Endodermal cell (in vitro differentiated cells): ENCODE results near the gene PFDN2. TPM values are rescaled to one million over a fixed set of nuclear protein-coding genes. Genes with fewer than 3 reads are reported as not detected.

ENCODE experiments used
- DNase-seq: peaks from one replicate; pipeline ENCODE4 v3.0.0-alpha.2; 2017
- H3K27ac ChIP-seq: 2 replicates; pipeline ENCODE4 v1.5.1; 2013; ENCODE audit warnings: mild to moderate bottlenecking, low read depth, low read length, moderate library complexity
- H3K27me3 ChIP-seq: 2 replicates; pipeline ENCODE4 v1.6.1; 2013; ENCODE audit warnings: mild to moderate bottlenecking, low read length, moderate library complexity; ENCODE audit not compliant: insufficient read depth, control insufficient read depth, poor library complexity, severe bottlenecking
- H3K36me3 ChIP-seq: 2 replicates; pipeline ENCODE4 v1.7.0; 2013; ENCODE audit warnings: mild to moderate bottlenecking, low read length, moderate library complexity; ENCODE audit not compliant: control insufficient read depth, insufficient read depth
- H3K4me1 ChIP-seq: one replicate; pipeline ENCODE4 v1.7.0; 2013; ENCODE audit warnings: low read length; ENCODE audit not compliant: control insufficient read depth, insufficient read depth
- H3K4me3 ChIP-seq: 2 replicates; pipeline ENCODE4 v1.5.1; 2013; ENCODE audit warnings: mild to moderate bottlenecking, low read length, moderate library complexity
- H3K9ac ChIP-seq: 2 replicates; pipeline ENCODE4 v1.6.1; 2013; ENCODE audit warnings: mild to moderate bottlenecking, low read length, moderate library complexity; ENCODE audit not compliant: poor library complexity, severe bottlenecking; ENCODE audit errors: extremely low read depth
- H3K9me3 ChIP-seq: 2 replicates; pipeline ENCODE4 v1.6.1; 2013; ENCODE audit warnings: mild to moderate bottlenecking, low read length, moderate library complexity; ENCODE audit not compliant: control insufficient read depth
- H3K27ac Mint-ChIP-seq: 2 replicates; pipeline ENCODE4 v1.8.0; 2020; ENCODE audit warnings: mixed read lengths
- H3K27me3 Mint-ChIP-seq: 2 replicates; pipeline ENCODE4 v1.8.0; 2021; ENCODE audit warnings: mild to moderate bottlenecking, mixed read lengths; ENCODE audit not compliant: insufficient read depth
- H3K36me3 Mint-ChIP-seq: 2 replicates; pipeline ENCODE4 v1.8.0; 2020; ENCODE audit warnings: low read depth, mixed read lengths
- H3K4me1 Mint-ChIP-seq: 2 replicates; pipeline ENCODE4 v1.8.0; 2020; ENCODE audit warnings: mixed read lengths
- H3K4me3 Mint-ChIP-seq: 2 replicates; pipeline ENCODE4 v1.8.0; 2020; ENCODE audit warnings: mild to moderate bottlenecking, moderate library complexity, mixed read lengths
- H3K9me3 Mint-ChIP-seq: 2 replicates; pipeline ENCODE4 v1.8.0; 2020; ENCODE audit warnings: mild to moderate bottlenecking, mixed read lengths
- CTCF ChIP-seq: fragments of 200-600 bp; sonication (generic); conservative IDR thresholded peaks from 2 replicates; pipeline ENCODE4 v1.5.0; 2021; ENCODE audit warnings: antibody characterized with exemption, mild to moderate bottlenecking
- WGBS, 2 experiments: methylation state at CpG; one replicate each; pipeline versions ENCODE4 v1.1.5 to v1.1.7; 2013; ENCODE audit warnings: missing lambda C conversion rate in 2 of 2, mixed read lengths in 1 of 2; ENCODE audit not compliant: insufficient coverage in 1 of 2, insufficient read length in 1 of 2; 5-methylcytosine and 5-hydroxymethylcytosine counted together
- total RNA-seq, 2 donors: library from RNA; stranded (reverse); fragmentation: NEBNext Ultra II Directional in 1 of 2; extraction: Animal tissue kit (Norgen Biotek cat#: 25700) in 1 of 2; gene quantifications; 2 replicates in 1 of 2; 3 replicates in 1 of 2; pipeline ENCODE4 v1.2.1, GENCODE V29; 2021

Gene PFDN2
- total RNA-seq, 2 donors from 2014 or later: 62.9 to 95.7 TPM

- Histone ChIP-seq H3K27me3 (no peaks in the 10 kb centered on the region), H3K9ac (no peak overlapping the region), H3K4me3 (no peak overlapping the region), H3K4me1 (peaks cover 8% of the 10 kb centered on the region), H3K27ac (no peak overlapping the region), H3K36me3 (peaks cover 11% of the 10 kb centered on the region), H3K9me3 (no peaks in the 10 kb centered on the region)
- 96% methylated on average over 2 of the region's 2 CpGs; no CpG with 5 or more reads in 1 of the 2 experiments for whole genome bisulfite sequencing, 2 experiments
- H3K9me3 Mint-ChIP-seq: no peaks in the 10 kb centered on the region
- DNase-seq: no peak
- TF ChIP-seq CTCF: no peak
- peaks cover 10% of the 10 kb centered on the region for H3K36me3 Mint-ChIP-seq
- no peaks in the 10 kb centered on the region for H3K27me3 Mint-ChIP-seq
- no peak overlapping the region for H3K4me3 Mint-ChIP-seq
- peaks cover 19% of the 10 kb centered on the region for H3K4me1 Mint-ChIP-seq
- H3K27ac Mint-ChIP-seq: no peak overlapping the region
These were observed 3.3 kb downstream of the PFDN2 start for GRCh38 chr1:161114556-161114955.

GRCh38 chr1:161113915-161114314 lies 3.9 kb downstream of the PFDN2 start:
- H3K9ac ChIP-seq: no peak overlapping the region
- Mint-ChIP-seq H3K27me3 (no peaks in the 10 kb centered on the region), H3K36me3 (peaks cover 8% of the 10 kb centered on the region), H3K4me3 (no peak overlapping the region), H3K9me3 (no peaks in the 10 kb centered on the region), H3K27ac (no peak overlapping the region), H3K4me1 (peaks cover 13% of the 10 kb centered on the region)
- no peaks in the 10 kb centered on the region for H3K9me3 ChIP-seq
- no peak overlapping the region for H3K4me3 ChIP-seq
- WGBS, 2 experiments: 98 to 100% methylated on average over 1 of the region's 1 CpG
- no peak overlapping the region for H3K27ac ChIP-seq
- H3K27me3 ChIP-seq: no peaks in the 10 kb centered on the region
- peaks cover 13% of the 10 kb centered on the region for H3K36me3 ChIP-seq
- no peak for TF ChIP-seq CTCF
- peaks cover 2% of the 10 kb centered on the region for H3K4me1 ChIP-seq
- no peak for DNase-seq

GRCh38 chr1:161111527-161111926 lies 6.3 kb downstream of the PFDN2 start:
- no peaks in the 10 kb centered on the region for H3K27me3 Mint-ChIP-seq
- TF ChIP-seq CTCF: no peak
- H3K9me3 Mint-ChIP-seq: no peaks in the 10 kb centered on the region
- DNase-seq: no peak
- no peak overlapping the region for H3K4me3 Mint-ChIP-seq
- no peak overlapping the region for H3K27ac Mint-ChIP-seq
- Histone ChIP-seq H3K27ac (no peak overlapping the region), H3K4me1 (no peaks in the 10 kb centered on the region), H3K9ac (no peak overlapping the region), H3K27me3 (no peaks in the 10 kb centered on the region), H3K36me3 (peaks cover 13% of the 10 kb centered on the region), H3K9me3 (no peaks in the 10 kb centered on the region), H3K4me3 (no peak overlapping the region)
- 96 to 100% methylated on average over 2 of the region's 2 CpGs for WGBS, 2 experiments
- H3K4me1 Mint-ChIP-seq: peaks cover 5% of the 10 kb centered on the region
- peaks cover 10% of the 10 kb centered on the region for H3K36me3 Mint-ChIP-seq
